NCI-H2227 (cell line): Measurements from ENCODE around the gene ATPAF1.
"Not testable (repeated sequence)": the region's sequence is repeated elsewhere in the genome, so short reads cannot be mapped to it uniquely, and the experiment has no call there.

ENCODE experiments used
- DNase-seq: peaks from one replicate; lab custom pipeline; 2025; ENCODE audit not compliant: unreplicated experiment; lab: John Stamatoyannopoulos, UW

Gene ATPAF1

DNA sequence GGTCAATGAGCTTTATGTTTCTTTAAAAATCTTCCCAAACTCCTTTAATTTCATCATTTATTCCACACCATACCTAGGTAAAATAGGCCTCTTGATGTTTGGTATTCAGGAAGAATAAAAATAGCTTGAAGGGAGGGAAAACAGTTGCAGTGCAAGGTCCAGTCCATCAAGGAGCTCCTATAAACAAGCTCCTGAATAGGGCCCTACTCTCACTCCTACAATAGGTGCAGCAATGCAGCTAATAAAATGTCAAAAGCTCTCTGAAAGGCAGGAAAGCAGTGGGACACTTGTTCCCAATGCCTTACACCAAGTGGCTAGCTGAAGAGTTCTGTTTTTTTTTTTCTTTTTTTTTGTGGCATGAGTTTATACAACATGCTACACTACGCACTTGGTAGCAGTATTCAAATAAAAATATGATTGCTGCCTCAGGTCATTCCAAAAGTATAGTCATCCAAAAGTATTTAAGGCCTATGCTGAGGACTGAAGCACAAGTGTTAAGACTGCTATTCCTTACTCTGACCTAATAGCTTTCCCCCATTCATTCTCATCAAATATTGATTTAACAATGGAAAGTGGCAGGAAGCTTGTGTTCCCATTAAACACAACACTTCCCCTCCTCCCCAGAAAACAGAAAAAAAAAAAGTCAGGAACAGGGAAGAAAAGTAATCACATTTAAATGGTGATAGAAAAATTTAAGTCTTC is 13.3 kb upstream of the ATPAF1 start:
- no peak for DNase-seq

GRCh38 chr1:46679789-46680573 is 11.8 kb upstream of the ATPAF1 start:
- no peak for DNase-seq

- DNase-seq = no peak
Observed at GRCh38 chr1:46677339-46677738, 9.2 kb upstream of the ATPAF1 start.

GRCh38 chr1:46676531-46676930 is 8.4 kb upstream of the ATPAF1 start:
- no peak for DNase-seq

- DNase-seq = no peak
Observed at GRCh38 chr1:46675549-46676314, 7.6 kb upstream of the ATPAF1 start.

DNA sequence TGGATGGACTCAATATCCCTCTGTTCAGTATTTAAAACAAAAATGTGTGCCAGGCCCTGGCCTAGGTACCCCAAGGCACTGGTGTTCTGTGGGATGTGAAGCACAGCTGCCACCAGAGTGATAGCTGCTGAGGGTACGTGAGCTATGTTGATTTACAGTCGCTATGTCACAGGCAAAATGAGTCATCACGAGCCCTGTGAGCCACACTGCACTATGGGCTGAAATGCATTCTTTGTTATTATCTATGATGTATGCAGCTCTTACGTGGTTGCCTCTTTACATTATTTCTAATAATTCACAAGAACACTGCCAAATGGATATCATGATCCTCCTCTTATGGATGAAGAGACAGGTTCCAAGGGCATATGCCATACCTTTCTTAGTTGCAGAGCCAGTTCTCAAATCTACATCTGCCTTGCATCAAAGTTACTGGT is 5.6 kb upstream of the ATPAF1 start:
- no peak for DNase-seq

DNA sequence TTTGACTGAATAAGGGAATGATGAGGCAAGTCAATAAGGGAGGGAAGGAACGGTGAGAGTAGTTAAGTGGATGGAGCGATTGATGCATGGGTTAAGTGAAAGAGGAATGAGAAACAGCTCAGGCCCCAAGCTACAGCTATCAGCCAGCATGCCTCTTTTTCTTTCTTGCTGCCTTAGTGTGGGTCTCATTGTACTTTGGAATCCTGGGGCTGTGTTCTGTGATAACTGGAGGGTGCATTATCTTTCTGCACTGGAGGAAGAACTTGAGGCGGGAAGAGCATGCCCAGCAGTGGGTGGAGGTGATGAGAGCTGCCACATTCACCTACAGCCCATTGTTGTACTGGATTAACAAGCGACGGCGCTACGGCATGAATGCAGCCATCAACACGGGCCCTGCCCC is 4.5 kb upstream of the ATPAF1 start:
- no peak for DNase-seq

DNA sequence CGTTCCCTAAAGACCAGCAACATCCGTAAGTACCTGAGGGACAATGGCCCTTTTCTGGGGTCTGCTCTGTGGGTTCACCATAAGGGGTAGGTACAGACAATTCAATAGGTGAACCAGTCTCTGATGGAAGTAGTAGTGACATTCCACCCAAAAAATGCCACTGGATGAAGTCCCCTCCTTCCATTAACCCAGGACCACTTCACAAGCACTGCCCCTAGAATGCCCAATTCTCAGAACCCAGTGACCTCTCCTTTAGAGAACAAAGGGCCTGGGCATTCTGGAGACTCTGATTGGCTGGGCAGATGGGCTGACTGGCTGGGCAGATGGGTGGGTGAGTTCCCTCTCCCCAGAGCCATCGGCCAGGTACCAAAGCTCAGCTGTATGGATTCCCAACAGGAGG is 3.4 kb upstream of the ATPAF1 start, which contains the start of gene TEX38:
Gene TEX38 (plus strand): TSS at position 301 of the 400 bp plus-strand sequence. CDS start 81 bp downstream, at position 382.
- no peak for DNase-seq

DNA sequence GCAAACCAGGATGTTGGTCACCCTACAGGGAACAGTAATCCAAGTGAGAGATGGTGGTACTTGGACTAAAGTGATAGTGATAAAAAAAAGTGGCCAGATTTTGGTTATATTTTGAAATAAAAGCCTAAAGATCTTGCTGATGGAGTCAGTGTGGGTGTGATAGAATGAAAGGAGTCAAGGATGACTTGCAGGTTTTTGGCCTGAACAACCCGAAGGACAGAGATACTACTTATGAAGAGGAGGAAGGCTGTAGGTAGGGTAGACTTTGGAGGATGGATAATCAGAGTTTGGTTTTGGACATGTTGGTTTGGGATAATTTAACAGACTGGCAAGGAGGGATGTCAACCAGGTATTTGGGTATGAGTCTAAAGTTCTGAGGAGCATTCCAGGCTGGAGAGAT is 2.0 kb upstream of the ATPAF1 start:
- no peak for DNase-seq

DNA sequence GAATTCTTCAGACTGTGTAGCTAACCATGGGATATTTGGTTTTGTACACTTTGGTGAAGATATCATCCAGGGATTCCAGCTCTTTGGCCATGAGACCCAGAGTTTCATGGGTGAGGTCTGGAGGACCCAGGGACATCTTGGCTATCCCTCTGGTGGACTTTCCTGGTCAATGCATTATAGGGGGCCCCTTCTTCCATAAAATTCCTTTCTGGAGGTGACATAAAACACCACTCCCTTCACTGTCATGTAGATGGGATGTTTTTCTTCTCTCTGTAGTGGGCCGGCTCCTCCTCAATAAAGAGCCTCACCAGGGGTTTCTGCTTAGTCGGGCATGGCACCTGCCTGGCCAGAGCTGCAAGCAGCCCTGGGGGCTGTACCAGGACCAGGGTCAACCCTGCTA is 2.2 kb downstream of the ATPAF1 start:
- no peak for DNase-seq

- not testable (repeated sequence) for DNase-seq
Observed at GRCh38 chr1:46662919-46663318, 5.2 kb downstream of the ATPAF1 start.

GRCh38 chr1:46660116-46660515 is 8.0 kb downstream of the ATPAF1 start:
- not testable (repeated sequence) for DNase-seq

DNA sequence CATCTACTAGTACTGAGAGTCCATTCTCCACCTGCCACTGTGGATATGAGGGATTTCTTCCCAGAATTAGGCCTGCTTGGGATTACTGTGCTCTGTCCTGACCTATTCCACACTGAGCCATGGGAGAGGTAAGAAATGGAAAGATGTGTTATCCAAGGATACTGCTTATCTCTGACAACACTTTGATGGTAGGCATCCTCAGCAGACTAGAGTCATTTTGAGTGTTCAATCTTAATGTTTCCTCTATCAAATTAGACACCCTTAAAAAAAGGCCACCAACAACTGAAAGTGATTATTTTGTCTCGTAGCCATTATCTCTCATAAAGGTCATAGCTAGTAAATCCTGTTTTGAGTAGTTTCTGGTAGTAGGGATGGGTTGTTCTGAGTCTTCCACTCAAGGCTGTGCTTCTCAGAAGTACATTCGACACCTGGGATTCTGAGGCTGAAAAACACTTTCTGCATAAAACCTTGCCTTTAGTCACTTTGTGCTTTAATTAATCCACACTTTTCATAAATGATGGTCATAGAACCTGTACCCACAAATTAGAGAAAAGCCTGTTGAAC is 8.8 kb downstream of the ATPAF1 start:
- no peak for DNase-seq

- DNase-seq = no peak
Observed at GRCh38 chr1:46657775-46658174, 10.4 kb downstream of the ATPAF1 start.

DNA sequence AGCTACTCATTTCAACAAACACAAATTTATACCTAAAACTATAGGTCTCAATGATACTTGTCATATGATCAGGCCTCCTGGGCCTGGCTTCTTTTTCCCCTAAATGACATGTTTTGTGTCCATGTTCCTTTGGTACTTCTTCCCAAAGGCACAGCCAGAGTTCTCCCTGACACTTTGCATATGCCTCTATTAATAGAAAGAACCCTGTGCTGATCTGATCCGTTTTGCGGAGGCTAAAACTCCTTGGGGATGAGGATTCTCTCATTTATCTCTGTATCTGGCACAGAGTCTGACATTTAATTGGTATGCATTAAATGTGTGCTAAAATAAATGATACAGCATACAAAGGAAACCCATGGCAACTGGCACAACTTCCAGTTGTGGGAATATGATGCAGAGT is 11.5 kb downstream of the ATPAF1 start:
- DNase-seq = no peak

DNA sequence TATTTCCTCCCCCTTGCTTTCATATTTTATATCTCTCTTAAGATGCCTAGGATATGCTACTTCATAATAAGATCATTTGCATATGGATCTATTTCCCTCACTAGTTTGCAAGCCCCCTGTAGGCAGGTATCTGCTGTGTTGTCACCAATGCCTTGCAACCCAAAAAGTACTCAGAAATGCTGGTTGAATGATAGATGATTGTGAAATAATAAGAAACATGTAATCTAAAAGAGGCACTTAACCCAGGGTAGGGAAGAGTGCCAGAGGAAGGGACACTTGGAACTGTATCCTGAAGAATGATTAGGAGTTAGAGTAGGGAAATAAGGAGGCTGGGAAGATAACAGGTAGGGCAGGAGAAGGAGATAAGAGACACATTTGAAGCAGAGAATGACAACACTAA is 12.3 kb downstream of the ATPAF1 start:
- no peak for DNase-seq

GRCh38 chr1:46654698-46655097 is 13.5 kb downstream of the ATPAF1 start:
- not testable (repeated sequence) for DNase-seq

DNA sequence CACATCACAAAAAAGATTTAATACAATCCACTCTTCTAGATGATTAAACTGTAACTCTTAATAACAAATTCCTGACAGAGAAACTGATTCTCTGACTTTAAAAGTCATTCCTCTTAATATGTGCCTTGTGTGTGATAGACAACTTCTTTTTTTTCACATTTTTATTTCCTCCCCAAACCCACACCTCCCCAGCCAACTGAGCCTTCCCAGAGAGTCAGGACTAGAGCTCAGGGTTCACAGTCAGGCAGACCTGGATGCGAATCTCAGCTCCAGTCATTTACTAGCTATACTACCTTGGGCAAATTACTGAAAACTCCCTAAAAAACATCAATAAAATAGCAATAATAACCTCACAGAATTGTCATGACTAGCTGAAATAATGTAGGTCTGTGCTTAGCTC is 14.2 kb downstream of the ATPAF1 start:
- DNase-seq = no peak

DNA sequence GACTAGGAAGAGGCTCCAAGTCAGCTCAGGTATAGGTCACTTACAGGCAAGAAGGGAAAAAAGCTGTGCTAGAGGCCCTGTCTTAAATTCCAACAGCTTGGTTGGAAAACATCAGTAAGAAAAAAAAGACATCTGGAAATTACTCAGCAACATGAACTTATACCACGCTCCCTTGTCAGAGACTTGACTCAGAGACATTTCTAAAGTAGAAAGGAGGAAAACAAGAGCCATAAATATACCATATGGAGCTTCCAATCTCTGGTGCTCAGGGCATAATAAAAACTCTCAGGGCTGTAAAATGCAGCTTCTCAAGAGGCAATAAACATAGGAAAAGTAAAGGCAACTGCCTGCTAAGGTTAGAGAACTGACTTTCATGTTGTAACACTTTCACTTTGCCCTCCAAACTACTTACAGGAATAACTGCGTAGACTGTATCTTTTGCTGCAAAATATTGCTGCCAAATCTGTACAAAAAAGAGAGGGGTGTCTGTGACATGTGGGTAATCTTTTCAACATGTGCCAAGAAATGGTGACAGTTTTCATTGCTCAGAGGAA is 14.7 kb downstream of the ATPAF1 start:
- no peak for DNase-seq

DNA sequence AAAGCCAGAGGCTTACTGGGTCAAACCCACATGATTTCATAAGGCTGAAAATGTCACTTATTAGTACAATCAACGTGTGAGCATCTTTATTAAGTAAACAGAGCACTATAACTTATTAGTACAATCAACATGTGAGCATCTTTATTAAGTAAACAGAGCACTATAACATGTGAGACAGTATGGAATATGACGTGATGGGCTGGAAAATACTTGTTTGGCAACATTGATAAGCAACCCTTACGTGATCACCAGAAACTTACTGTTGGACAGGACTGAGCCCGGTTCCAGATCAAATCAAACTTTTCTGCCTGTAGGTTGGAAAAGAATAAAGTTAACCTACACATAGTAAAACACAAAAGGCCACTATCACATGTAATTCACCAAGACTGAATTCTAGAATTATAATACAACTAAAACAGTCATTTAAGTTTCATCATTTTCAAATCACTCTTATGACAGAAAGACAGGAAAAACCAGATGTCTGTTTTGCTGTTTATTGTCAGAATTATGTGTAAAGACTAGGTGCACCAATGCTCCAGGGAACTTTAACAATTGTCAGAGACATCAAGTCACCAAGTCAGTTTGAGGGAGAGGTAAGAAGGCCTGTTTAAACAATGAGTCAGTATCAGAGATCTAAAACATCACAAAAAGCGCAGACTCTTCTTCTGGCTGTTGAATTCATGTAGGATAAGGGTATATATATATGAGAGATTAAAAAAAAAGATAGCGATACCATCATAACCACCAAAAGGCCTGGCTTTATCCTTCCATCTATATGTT is 15.7 kb downstream of the ATPAF1 start:
- no peak for DNase-seq
